KMS-11 (cell line): ENCODE results near the gene CDCA4.

Experiments
- H2AFZ ChIP-seq: fragments of 200-600 bp; sonication (generic); 2 replicates; pipeline ENCODE4 v1.6.1; 2016; ENCODE audit warnings: antibody characterized with exemption, mixed run types, low read depth
- H3K27ac ChIP-seq: fragments of 200-600 bp; sonication (generic); 2 replicates; pipeline ENCODE4 v1.6.1; 2016; ENCODE audit warnings: mild to moderate bottlenecking, mixed run types
- H3K27me3 ChIP-seq: fragments of 200-600 bp; sonication (generic); 2 replicates; pipeline ENCODE4 v1.6.1; 2017; ENCODE audit warnings: mild to moderate bottlenecking, low read depth, mixed run types, moderate library complexity; ENCODE audit not compliant: insufficient read depth
- H3K36me3 ChIP-seq: fragments of 200-600 bp; sonication (generic); 2 replicates; pipeline ENCODE4 v1.6.1; 2017; ENCODE audit warnings: mild to moderate bottlenecking, mixed run types; ENCODE audit not compliant: insufficient read depth
- H3K4me1 ChIP-seq: fragments of 200-600 bp; sonication (generic); 2 replicates; pipeline ENCODE4 v1.6.1; 2016; ENCODE audit warnings: mild to moderate bottlenecking, low read depth, mixed run types; ENCODE audit not compliant: poor library complexity, severe bottlenecking
- H3K4me2 ChIP-seq: fragments of 200-600 bp; sonication (generic); 2 replicates; pipeline ENCODE4 v1.7.0; 2016; ENCODE audit warnings: mild to moderate bottlenecking, mixed run types
- H3K4me3 ChIP-seq: fragments of 200-600 bp; sonication (generic); IDR thresholded peaks from 2 replicates; pipeline ENCODE4 v1.6.1; 2017; ENCODE audit warnings: low read depth, low read length, mixed read lengths; ENCODE audit not compliant: insufficient read depth
- H3K79me2 ChIP-seq: fragments of 200-600 bp; sonication (generic); 2 replicates; pipeline ENCODE4 v1.6.1; 2016; ENCODE audit warnings: low read depth, mixed run types; ENCODE audit not compliant: insufficient read depth
- H3K9ac ChIP-seq: fragments of 200-600 bp; sonication (generic); 2 replicates; pipeline ENCODE4 v1.6.1; 2016; ENCODE audit warnings: mild to moderate bottlenecking, mixed run types
- H4K20me1 ChIP-seq: fragments of 200-600 bp; sonication (generic); 2 replicates; pipeline ENCODE4 v1.6.1; 2016; ENCODE audit warnings: mild to moderate bottlenecking, mixed run types; ENCODE audit not compliant: insufficient read depth
- CTCF ChIP-seq: fragments of 200-600 bp; sonication (generic); conservative IDR thresholded peaks from 2 replicates; pipeline ENCODE4 v1.6.1; 2017; ENCODE audit warnings: low read depth, mild to moderate bottlenecking, antibody characterized with exemption, low read length, moderate library complexity, mixed read lengths

The CDCA4 gene

GRCh38 chr14:105045710-105046326 lies 24.9 kb upstream of the CDCA4 start:
- H3K4me3 ChIP-seq = no peak overlapping the region
- peak overlapping the region; percentile 27; the same call in 1 of the 2 replicates for H3K4me2 ChIP-seq

GRCh38 chr14:105043641-105044040 lies 22.8 kb upstream of the CDCA4 start:
- TF ChIP-seq CTCF = no peak
- Histone ChIP-seq H3K9ac (no peak overlapping the region), H3K4me3 (no peak overlapping the region), H3K79me2 (no peaks in the 10 kb centered on the region), H3K36me3 (no peaks in the 10 kb centered on the region), H3K27me3 (no peaks in the 10 kb centered on the region; the same call in 1 of the 2 replicates), H4K20me1 (no peaks in the 10 kb centered on the region), H3K4me2 (no peak overlapping the region), H2AFZ (no peak overlapping the region), H3K27ac (no peak overlapping the region), H3K4me1 (peaks cover 4% of the 10 kb centered on the region)

More at GRCh38 chr14:105045710-105046326, 24.9 kb upstream of the CDCA4 start:
- Histone ChIP-seq H4K20me1 (no peaks in the 10 kb centered on the region), H3K36me3 (no peaks in the 10 kb centered on the region), H3K27me3 (no peaks in the 10 kb centered on the region; the same call in 1 of the 2 replicates), H3K27ac (no peak overlapping the region), H3K4me1 (peaks cover 4% of the 10 kb centered on the region), H2AFZ (0 out of 2 replicates have a peak overlapping the region, but pooled peaks have one; percentile 22), H3K79me2 (no peaks in the 10 kb centered on the region), H3K9ac (no peak overlapping the region)
- peak; percentile 90 for TF ChIP-seq CTCF

GRCh38 chr14:105042813-105043212 lies 21.9 kb upstream of the CDCA4 start:
- no peak overlapping the region for H3K4me2 ChIP-seq
- no peak for TF ChIP-seq CTCF
- no peak overlapping the region for H3K4me3 ChIP-seq
- H3K27me3 ChIP-seq = no peaks in the 10 kb centered on the region; the same call in 1 of the 2 replicates
- H3K36me3 ChIP-seq = no peaks in the 10 kb centered on the region
- H3K4me1 ChIP-seq = peaks cover 4% of the 10 kb centered on the region
- no peaks in the 10 kb centered on the region for H4K20me1 ChIP-seq
- no peak overlapping the region for H2AFZ ChIP-seq
- H3K79me2 ChIP-seq = no peaks in the 10 kb centered on the region
- no peak overlapping the region for H3K27ac ChIP-seq
- H3K9ac ChIP-seq = no peak overlapping the region

GRCh38 chr14:105041841-105042765 lies 21.2 kb upstream of the CDCA4 start:
- no peaks in the 10 kb centered on the region for H3K36me3 ChIP-seq
- TF ChIP-seq CTCF = no peak
- H3K27ac ChIP-seq = no peak overlapping the region
- no peaks in the 10 kb centered on the region for H4K20me1 ChIP-seq
- no peak overlapping the region for H3K4me3 ChIP-seq
- H3K79me2 ChIP-seq = no peaks in the 10 kb centered on the region
- H3K4me2 ChIP-seq = no peak overlapping the region
- H3K27me3 ChIP-seq = no peaks in the 10 kb centered on the region; the same call in 1 of the 2 replicates
- no peak overlapping the region for H3K9ac ChIP-seq
- H2AFZ ChIP-seq = no peak overlapping the region
- peaks cover 4% of the 10 kb centered on the region for H3K4me1 ChIP-seq
